HG02870 (cell line): ENCODE results near the gene MAP3K8.
A peak's percentile ranks its signal among the peaks of the same experiment; 100 is the strongest.
"Not testable (repeated sequence)": the region's sequence is repeated elsewhere in the genome, so short reads cannot be mapped to it uniquely, and the experiment has no call there.

ENCODE experiments used
- ATAC-seq: cut with Tn5 transposase; IDR thresholded peaks from one replicate; pipeline ENCODE4 v1.9.1; 2021; ENCODE audit warnings: mild to moderate bottlenecking, moderate library complexity; ENCODE audit not compliant: unreplicated experiment

The MAP3K8 gene

DNA sequence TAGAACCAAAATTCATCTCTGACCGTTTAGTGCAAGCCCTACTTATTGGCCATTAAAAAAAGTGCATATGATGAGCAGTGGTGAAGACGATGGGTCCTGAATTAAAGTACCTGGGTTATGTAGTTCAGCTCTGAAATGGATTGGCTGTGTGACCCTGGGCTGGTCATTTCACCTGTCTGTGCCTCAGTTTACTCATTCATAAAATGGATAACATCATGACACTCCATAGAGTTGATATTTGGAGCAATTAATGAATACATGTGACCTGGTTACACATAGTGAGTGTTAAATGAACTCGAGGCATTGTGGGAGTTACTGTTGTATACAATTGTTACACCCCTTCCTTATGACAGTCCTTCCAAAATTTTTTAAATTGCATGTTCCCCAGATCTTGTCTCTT, 9.1 kb downstream of the MAP3K8 start:
- ATAC-seq = no peak

DNA sequence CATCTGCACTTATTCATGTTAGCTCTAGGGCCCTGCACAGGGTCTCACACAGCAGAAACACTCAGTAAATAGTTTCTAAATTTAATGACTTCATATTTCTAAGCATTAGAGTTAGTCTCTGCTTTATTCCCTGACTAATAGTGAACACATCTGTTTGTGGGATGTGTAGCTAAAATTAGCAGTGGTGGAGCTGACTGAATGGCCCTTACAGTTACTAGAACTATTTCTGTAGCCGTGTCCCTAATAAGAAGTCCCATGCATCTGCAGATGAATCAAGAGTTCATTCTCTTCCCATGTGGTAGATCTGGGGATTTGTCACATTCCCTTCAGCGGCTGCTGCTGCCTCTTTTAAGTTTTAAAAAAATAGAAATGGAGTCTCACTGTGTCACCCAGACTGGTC, 11.7 kb downstream of the MAP3K8 start:
- no peak for ATAC-seq

DNA sequence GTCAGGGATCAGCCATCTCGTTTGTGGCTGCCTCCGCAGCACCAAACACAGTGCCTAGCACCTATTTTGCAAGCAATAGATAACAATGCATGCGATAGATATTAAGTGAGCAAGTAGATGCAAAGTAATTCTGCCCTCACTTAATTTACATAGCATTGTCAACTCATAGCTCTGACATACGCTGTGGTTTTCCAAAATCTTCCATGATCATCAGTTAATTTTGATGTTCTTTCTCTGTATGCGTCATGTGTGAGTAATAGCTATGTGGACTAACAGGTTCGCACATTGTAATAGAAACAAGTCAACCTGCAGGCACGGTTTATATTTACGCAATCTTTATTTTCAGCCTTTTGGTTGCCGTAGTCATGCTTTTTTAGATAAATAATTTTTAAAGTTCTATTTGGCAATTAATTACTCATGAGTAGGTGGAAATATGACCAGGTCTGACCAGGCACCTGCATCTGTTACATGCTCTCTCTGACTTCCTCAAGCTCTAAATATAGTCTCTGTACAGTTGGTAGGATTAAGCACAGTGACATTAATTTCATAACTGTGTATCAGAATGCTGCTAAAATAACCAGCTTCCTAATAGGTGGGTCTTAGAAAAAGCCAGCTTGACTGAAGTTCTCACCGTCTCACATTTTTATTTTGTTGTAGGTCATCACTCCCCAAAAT, 13.3 kb downstream of the MAP3K8 start:
- no peak for ATAC-seq

DNA sequence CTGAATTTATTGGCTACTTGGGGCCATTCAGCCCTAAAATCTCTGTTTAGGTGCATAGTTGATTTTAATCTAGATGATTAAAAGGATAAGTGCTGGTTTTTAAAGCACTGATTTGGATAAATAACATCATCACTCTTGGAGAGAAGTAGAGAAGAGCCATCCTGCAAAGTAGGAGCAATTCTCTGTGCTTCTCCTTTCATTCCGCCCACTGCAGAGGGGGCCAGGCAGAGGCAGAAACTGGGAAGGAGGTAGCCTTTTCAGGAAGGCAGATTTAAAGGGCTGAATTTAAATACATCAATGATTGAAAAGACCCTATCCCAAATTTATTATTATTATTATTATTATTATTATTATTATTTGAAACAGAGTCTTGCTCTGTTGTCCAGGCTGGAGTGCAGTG, 14.1 kb downstream of the MAP3K8 start:
- no peak for ATAC-seq

DNA sequence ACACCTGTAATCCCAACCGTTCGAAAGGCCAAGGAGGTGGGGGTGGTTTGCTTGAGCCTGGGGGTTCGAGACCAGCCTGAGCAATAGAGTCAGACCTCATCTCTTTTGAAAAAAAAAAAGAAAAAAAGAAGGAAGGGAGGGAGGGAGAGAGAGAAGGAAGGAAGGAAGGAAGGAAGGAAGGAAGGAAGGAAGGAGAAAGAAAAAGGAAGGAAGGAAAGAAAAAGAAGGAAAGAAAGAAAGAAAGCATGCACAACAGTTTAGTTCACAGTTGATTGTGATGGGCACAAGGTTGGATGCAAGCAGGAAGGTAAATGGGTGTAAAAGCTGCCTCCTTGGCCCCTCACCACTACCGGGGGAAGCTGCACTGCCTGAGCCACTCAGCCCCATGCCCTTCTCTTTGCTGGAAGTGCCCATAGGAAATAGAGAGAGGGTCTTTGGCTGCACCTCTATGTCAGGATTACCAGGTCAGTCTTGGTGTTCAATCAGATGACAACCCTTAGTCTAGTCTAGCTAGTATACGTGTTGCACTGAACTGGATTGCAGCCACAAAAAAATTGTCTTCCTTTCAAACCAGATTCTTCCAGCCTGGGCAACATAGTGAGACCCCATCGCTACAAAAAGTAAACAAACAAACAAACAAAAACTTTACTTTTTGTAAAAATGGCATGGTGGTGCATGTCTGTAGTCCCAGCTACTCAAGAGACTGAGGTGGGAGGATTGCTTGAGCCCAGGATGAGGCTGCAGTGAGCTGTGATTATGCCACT, 20.0 kb downstream of the MAP3K8 start:
- no peak for ATAC-seq

DNA sequence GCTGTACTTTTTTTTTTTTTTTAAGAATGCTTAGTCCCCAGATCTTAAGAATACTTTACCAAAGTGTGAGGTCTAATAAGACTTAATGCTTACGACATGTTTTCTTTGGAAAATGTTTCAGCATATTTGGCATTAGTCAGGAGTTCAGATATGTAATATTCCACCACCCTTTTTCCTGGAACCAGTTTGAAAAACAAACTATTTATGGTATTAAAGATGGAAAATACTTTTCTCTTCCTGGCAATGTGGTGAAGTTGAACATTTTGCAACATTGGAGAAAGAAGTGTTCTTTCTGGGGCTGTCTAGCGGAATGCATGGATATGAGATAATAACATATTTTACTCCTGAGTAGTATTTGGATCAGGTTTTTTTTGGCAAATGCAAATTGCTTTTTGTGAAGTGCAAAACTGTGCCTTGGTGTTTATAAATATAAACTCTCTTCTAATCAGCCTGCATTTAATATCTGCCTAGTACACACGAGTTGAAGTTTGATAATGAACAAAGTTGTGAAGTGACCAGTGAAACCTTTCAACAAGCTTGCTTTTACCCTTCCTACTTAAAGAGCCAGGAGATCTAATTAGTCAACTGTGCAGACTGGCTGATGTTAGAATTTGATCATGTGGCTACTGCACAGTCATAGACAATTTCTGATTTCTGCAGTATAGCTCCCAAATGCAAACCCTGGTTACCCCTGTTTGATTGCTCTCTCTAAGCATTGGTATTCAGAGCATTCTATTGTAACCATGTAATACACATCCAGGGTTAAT, 20.9 kb downstream of the MAP3K8 start:
- no peak for ATAC-seq

DNA sequence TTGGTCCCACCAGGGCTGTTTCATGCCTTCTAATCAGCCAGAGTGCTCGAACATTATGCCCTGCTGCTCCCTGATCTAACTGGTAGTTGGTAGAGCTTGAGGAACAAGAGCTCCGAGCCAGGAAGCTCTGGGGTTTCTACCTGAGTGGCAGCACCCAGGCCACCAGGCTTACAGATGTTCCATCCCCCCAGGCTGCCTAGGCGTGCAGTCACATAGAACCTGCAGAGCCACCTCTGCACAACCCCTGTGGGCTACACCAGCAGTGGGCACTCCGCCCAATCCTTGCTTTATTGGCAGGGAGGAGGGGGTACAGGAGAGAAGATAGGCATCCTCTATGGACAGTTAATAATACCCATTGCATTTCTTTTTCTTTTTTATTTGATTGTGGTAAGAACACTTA, 21.8 kb downstream of the MAP3K8 start:
- peak; percentile 45 for ATAC-seq

DNA sequence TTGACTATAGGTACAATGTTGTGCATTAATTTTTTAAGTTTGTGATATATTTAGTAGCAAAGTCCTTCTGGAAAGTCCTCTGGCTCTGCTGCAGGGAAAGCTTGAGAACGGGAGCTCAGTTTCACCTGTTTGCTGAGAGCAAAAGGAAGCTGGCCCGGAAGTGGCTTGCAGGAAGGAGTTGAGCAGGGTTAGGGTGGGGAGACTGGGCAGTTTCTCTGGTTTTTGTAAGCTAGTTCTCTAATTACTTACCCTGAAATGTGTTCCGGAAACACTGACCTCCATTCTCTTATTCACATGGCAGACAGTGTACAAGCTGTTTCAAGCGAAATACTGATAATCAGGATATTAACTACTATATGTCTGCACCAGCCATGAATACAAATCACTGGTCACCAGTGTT, 22.3 kb downstream of the MAP3K8 start:
- peak; percentile 82 for ATAC-seq

DNA sequence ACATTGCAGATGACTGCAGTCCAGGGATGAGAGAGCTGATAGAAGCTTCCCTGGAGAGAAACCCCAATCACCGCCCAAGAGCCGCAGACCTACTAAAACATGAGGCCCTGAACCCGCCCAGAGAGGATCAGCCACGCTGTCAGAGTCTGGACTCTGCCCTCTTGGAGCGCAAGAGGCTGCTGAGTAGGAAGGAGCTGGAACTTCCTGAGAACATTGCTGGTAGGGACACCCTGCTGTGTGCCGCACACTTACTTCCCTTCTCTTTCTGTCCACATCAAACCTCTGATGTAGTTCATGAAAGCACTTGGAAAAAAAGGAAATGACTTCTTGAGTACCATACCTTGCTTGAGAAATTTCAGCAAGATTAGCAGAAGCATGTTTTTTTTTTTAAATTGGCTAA, 25.3 kb downstream of the MAP3K8 start:
- ATAC-seq = no peak

DNA sequence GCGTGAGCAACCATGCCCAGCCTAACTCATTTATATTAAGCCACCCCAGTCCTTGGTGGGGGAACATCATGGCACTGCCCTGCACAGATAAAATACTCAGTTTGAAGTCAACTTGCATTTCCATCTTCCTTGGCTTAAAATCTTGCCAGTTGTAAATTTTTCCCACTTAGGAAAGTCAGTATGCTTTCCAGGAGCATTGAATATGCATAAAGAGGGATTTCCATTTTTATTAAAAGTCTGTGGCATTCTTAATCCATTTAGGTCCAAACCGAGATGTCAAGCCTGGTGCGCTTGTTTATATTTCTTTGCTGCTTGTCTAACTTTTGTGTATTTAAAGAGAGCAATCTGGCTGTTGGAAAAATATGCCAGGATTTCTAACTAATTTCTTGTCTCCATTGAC, 26.1 kb downstream of the MAP3K8 start:
- ATAC-seq = no peak

DNA sequence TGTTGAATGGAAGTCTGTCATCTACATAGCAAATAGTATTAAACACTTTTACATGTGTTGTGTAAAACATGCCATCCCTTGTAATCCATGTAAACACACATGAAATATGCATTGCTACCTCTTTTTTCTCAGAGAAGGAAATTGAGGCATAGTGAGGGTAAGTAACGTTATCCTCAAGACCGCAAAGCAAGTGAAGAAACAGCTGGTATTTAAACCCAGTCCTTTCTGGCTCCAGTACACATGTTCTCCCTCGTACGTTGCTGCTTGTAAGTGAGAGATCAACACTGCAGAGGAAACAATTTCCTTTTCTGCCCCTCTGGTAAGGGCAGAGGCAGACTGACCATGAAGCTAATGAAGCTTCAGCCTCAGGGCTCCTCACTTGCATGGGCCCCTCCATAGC, 28.5 kb downstream of the MAP3K8 start:
- no peak for ATAC-seq

DNA sequence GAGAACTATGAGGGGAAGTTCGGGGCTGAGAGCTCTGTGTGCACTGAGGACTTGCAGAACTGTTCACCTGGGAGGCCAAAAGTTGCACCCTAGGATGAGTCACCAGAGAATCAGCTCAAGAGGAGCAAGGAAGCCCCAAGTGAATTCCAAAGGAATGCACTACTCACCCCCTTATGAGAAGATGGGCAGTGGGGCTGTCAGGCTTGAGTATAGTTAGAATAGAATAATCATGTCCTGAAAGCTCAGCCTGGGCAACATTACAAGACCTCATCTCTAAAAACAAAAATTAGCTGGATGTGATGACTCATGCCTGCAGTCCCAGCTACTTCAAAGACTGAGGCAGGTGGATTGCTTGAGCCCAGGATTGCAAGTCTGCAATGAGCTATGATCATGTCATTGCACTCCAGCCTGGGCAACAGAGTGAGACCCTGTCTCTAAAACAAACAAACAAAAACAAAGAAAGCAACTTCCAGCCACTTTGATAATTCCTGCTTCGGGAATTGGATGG, 30.0 kb downstream of the MAP3K8 start:
- no peak for ATAC-seq

DNA sequence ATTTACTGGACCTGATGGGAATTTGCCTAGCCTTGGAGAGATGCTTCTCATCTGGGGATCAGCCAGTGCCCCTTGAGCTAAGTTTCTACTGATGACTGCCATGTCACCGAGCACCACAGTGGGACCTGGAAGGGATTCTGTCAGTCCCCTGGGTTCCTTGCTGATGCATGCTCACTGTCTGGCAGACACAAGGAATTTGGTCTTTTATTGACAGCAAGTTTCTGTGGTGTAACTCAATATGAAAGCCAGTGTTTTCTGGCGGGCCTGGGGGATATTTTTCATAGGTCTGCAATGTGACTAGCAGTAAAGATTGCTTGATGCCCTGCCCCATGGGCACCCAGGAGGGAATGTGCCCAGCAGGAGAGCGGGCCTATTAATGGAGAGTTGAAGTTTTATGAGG, 30.7 kb downstream of the MAP3K8 start:
- ATAC-seq = no peak

DNA sequence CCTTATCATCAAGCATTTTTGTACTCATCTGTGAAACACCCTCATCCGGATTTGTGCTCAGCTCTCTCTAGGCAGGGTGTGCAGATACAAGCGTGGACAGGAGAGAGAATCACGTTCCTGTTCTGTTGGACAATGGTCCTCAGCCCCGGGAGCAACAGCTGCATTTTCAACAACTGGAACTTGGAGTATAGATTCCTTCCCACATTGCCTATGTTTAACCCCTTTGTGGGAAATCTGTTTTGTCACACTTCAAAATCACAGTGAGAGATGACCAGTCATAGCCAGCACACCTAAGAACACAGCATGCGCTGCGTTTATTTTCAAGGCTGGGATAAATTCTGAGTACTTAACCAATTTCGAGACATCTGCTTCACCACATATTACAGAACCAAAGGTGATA, 32.5 kb downstream of the MAP3K8 start:
- ATAC-seq = no peak

DNA sequence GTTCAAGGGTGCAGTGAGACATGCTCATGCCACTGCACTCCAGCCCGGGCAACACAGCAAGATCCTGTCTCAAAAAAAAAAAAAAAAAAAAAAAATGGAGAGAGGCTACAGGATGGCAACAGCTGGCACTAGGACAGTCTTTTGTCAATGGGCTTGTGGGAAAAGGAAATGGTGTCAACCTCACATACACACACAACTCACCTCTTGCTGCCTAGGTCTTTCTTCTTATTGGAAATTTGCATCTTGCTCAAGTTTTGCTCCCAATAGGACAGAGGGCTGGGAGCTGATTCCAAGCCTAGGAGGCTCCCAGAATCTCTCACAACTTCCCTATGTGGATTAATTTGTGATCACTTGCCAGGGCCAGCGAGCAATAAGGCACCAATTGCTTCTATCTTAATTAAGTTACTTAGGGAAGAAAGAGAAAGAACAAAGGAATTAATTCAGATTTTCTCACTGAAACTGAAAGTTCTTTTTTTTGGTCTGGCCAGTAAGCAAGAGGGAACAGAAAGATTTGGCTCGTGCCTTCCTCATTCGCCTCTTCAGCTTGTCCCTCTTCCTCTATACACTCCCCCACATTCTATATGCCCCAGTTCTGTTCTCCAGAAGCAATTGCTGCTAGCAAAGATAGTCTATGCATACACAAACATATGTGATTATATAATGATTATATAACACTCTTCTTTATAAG, 33.8 kb downstream of the MAP3K8 start:
- peak; percentile 72 for ATAC-seq

DNA sequence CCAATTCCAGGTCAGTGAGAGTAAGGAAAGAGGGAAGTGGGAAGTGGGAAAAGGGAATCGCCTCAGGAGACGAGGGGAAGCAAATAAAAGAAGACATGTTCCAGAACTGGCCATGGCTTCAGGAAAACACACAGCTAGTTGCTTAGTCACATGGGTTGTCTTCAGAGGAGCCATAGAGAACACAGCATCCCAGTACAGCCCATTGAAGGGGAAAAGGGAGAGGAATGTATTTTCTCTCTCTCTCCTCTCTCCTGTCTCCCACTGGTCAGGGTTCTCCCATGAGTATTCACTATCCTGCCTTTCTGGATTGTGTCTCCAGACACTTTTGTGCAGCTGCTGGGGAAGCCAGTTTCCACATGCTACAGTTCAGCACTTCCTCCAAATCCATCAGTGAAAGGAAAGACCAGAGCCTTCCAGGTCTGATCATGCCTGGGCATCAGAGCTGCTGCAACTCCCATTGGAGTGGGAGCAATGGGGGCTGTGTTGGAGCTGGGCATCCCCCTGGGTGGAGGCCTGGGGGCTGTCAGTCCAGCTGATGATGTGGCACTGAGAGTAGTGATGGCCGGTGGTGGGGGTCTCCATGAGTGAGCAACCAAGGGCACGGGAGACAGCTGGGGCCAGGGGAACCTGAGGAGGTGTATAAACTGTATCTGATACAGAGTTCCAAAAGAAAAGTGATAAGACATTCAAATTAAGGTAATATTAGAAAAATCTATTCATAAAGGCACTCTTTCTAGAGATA, 38.6 kb downstream of the MAP3K8 start:
- ATAC-seq = no peak

DNA sequence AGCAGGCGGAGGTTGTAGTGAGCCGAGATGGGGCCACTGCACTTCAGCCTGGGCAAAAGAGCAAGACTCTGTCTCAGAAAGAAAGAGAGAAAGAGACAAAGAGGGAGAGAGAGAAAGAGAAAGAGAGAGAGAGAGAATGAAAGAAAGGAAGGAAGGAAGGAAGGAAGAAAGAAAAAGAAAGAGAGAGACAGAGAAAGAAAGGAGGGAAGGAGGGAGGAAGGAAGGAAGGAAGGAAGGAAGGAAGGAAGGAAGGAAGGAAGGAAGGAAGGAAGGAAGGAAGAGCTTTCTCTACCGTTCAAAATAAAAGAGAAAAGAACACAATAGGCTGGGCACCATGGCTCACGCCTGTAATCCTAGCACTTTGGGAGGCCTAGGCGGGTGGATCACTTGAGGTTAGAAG, 41.5 kb downstream of the MAP3K8 start:
- ATAC-seq = not testable (repeated sequence)

DNA sequence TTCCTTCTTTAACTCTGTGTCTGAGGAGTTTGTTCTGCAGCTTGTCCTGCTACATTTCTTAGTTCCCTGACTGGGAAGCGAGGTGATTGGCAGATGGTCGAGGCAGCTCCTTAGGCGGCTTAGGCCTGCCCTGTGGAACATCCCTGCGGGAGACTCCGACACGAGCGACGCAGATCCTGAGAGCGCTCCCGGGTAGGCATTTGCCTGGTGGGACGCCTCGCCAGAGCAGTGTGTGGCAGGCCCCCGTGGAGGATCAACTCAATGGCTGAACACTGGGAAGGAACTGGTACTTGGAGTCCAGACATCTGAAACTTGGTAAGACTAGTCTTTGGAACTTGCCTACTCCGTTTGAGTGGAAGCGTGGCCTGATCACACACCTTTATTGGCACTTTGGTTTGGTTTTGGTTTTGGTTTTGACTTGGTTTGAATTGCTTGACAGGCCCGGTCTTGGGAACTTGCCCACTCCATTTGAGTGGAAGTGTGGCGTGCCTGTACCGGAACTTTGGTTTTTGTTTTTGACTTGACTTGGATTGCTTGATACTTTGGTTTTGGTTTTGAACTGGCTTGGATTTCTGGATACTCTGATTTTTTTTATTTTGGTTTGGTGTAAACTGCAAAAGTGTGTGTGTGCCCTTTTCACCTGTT, 42.6 kb downstream of the MAP3K8 start:
- ATAC-seq = no peak

DNA sequence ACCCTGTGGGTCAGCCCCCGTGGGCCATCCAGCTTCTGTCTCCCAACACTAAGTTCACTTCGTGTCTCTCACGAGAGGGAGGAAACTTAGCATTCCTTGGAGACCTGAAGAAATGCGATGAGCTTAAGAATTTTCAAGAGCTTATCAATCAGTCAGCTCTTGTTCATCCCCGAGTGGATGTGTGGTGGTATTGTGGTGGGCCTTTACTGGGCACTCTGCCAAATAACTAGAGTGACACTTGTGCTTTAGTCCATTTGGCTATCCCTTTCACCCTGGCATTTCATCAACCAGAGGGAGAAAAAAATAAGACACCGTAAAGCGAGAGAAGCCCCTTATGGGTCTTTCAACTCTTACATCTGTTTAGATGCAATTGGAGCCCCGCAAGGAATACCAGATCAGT, 45.5 kb downstream of the MAP3K8 start:
- not testable (repeated sequence) for ATAC-seq

DNA sequence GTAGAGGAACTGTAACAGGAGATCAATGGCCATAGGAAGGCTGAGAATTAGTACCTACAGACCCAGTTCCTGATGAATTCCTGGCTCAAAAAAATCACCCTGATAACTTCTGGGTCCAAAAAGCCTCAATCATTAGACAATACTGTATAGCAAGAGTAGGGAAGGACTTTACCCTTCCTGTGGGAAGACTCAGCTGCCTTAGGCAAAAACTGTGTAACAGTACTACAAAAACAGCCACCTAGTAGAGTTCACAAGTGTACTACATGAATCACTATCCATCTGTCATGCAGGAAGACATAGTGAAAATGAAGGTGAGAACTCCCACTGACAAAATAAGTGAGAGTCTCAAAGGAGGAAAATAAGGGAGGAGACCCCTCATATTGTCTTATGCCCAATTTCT, 47.6 kb downstream of the MAP3K8 start:
- no peak for ATAC-seq
